GM18867 (cell line): ENCODE results near the gene TNFRSF8.
"Not testable (repeated sequence)": the region's sequence is repeated elsewhere in the genome, so short reads cannot be mapped to it uniquely, and the experiment has no call there.

ENCODE experiments used
- ATAC-seq: cut with Tn5 transposase; IDR thresholded peaks from one replicate; pipeline ENCODE4 v1.9.1; 2021; ENCODE audit warnings: mild to moderate bottlenecking, moderate library complexity; ENCODE audit not compliant: unreplicated experiment

Gene TNFRSF8

GRCh38 chr1:12038356-12039163 lies 24.5 kb upstream of the TNFRSF8 start:
- no peak for ATAC-seq

DNA sequence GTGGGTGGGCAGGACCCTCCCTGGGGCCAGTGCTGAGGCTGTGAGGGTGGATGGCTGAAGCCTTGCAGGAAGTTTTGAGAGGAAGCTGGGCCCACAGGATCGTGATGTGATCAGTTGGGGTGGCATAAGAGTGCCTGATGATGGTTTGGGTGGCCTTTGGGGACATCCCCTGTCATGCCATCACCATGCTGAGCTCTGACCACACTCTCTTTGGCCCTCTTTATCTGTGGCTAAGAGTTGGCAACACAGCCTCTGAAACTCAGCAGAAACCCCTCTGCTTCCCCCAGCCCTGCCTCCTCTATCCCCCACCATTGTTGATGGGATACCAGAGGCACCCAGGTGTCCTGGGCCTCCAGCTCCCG lies 24.0 kb upstream of the TNFRSF8 start:
- no peak for ATAC-seq

DNA sequence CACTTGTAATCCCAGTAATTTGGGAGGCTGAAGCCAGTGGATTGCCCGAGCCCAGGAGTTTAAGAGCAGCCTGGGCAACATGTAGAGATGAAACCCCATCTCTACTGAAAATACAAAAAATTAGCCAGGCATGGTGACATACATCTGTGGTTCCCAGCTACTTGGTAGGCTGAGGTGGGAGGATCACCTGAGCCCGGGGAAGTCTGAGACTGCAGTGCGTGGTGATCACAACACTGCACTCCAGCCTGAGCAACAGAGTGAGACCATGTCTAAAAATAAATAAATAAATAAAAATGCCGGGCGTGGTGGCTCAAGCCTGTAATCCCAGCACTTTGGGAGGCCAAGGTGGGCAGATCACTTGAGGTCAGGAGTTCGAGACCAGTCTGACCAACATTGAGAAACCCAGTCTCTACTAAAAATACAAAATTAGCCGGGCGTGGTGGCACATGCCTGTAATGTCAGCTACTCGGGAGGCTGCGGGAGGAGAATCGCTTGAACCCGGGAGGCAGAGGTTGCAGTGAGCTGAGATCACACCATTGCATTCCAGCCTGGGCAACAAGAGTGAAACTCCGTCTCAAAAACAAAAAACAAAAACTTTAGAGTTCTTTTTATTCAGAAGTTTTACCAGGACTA lies 23.2 kb upstream of the TNFRSF8 start:
- peak; percentile 42 for ATAC-seq

- peak; percentile 73 for ATAC-seq
Observed at GRCh38 chr1:12040457-12041051, 22.5 kb upstream of the TNFRSF8 start.

DNA sequence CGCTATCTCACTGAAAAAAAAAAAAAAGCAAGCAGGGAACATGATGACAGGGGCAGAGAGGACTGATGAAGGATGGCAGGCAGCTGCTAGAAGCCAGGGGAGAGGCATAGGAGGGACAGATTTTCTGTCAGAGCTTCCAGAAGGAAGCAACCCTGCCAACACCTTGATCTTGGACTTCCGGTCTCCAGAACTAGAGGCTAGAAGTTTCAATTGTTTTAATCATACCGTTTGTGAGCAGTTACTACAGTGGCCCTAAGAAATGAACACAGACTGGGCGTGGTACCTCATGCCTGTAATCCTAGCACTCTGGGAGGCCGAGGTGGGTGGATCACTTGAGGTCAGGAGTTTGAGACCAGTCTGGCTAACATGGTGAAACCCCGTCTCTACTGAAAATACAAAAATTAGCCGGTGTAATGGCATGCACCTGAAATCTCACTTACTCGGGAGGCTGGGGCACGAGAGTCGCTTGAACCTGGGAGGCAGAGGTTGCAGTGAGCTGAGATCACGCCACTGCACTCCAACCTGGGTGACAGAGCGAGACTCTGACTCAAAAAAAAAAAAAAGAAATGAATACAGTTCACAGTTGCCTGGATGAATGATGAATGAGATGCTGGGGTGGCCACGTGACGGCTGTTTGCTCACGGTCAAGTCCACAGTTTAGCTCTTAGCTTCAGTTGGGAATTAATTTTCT lies 18.8 kb upstream of the TNFRSF8 start:
- ATAC-seq: not testable (repeated sequence)

DNA sequence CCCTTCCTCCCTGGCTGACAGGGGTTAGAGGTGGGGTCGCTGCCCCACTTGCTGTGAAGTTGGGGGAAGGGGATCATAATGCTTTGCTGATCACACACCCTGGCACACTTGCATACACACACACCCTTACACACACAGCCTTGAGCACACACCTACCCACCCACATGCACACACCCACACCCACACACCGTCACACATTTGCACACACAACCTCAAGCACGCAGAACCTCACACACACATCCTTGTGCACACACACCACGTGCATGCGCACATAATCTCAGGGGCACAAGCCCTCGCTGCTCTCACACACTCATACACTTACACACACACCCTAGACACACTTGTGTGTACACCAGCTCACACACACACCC lies 16.4 kb upstream of the TNFRSF8 start:
- no peak for ATAC-seq

- peak; percentile 50 for ATAC-seq
Observed at GRCh38 chr1:12047120-12047876, 15.8 kb upstream of the TNFRSF8 start.

DNA sequence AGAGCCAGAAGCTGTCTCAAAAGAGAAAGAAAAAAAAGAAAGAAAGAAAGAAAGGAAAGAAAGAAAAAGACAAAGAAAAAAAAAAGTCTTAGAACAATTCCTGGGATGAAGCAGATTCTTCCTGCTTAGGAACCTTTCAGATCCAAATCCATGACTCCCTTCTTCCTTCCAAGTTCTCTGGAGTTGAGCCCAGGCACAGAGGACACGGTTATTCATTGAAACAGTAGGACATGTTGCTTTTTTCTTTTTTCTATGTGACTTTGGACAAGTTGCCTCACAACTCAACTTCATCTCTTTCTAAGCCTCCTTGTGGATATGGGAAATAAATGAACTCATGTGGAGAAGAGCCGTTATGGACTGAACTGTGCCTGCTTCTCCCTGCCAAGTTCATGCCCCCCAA lies 14.7 kb upstream of the TNFRSF8 start:
- ATAC-seq: no peak

GRCh38 chr1:12049616-12050015 lies 13.5 kb upstream of the TNFRSF8 start:
- no peak for ATAC-seq

- no peak for ATAC-seq
Observed at GRCh38 chr1:12051361-12051760, 11.7 kb upstream of the TNFRSF8 start.

DNA sequence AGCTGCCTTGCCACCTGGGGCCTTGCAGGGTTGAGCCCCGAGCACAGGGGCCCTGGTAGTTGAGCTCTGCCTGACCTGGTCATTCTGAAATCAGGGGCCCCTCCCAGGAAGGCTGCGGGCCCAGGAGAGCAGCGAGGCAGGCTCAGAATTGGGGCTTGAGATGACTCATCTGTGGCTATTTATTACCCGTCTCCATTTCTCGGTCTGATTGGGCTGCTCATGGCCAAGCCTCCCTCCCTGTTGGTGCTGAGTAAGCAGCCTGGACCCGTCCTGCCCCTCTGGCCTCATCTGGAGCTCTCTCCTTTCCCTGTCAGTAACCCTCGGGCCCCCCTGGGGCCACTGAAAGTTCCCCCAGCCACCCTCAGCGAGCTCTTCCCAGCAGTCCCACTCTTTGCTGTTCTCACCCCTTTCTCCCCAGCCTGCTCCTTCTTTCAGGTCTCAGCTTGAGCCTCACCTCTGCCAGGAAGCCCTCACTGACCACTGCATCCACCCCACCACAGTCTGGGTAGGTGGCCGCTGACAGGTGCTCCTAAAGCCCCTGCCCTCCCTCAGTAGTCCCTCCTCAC lies 11.0 kb upstream of the TNFRSF8 start:
- peak; percentile 66 for ATAC-seq

DNA sequence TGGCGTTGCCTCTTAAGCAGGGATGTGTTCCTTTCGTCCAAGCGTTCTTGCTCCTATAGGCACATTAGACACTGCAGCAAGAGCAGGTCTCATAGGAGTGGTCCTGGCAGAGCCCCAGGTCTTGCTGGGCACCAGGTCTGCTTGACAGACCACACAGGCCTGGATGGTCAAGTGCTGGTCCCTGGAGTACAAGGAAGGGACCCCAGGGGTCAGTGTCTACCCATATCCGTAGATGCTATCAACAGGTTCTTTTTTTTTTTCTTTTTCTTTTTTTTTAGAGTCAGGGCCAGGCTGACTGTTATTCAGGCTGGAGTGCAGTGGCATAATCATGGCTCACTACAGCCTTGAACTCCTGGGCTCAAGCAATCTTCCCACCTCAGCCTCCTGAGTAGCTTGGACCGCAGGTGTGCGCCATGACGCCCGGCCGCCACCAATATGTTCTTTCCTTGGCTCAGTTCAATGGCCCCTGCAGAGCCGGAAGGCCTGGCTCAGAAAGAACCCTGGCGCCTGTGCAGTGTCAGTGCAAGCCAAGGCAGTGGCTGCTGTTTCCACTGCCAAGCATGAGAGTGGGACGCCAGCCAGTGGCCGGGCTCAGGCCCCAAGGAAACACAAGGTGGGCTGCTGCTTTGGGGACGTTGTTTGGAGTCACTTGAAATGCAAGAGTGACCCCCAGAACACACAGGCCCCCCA lies 10.0 kb upstream of the TNFRSF8 start:
- no peak for ATAC-seq

DNA sequence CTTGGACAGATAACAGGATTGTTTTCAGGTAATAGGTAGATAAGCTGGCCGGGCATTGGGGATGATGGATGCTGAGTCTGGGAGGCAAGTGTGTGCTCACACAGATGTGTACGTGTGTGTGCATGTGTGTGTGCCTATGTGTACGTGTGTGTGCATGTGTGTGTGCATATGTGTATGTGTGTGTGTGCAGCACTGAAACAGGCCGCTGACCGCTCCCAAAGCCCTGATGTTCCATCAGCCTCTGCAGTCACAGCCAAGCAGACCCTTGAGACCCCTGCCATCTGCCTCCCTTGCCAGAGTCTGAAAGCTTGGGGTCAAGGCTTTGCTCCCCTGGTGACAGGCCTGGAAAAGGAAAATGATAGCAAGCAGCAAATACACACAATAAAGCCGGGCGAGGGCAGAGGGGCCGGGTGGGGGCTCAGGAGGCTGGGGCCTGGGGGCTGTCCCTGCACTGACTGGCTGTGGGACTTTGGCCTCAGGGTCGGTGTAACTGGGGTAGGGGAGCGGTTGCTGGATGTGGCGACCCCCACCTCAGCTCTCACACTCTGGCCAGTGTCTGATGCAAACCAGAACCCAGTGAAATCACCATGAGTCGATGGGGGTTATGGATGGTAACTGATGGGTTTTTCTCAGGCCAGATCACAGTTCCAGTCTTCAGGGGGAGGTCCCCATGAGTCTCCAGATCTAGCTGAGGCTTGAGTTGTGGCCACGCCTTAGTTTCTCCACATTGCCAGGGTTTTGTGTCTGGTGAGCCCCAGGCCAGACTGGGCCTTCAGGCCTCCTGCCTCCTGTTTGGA lies 9.2 kb upstream of the TNFRSF8 start:
- no peak for ATAC-seq

DNA sequence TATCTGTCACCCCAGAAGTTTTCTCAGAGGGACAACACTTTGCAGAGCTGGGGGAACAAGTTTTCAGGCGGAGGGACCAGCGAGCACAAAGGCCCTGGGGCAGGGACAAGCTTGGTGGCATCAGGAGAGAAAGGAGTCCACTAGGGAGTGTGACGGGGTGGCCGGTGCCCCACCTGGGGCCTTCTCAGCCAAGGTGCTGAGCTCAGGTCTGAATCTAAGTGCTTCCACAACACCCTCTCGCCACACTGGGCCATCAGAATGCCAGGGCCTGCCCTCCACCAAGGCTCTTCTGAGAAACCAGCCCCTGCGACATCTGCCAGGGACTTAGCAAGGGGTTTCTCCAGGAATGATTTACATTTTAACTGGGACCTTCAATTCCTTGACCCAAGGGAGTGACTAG lies 7.8 kb upstream of the TNFRSF8 start:
- no peak for ATAC-seq

GRCh38 chr1:12056331-12056841 lies 6.7 kb upstream of the TNFRSF8 start:
- ATAC-seq: no peak

GRCh38 chr1:12057382-12057781 lies 5.7 kb upstream of the TNFRSF8 start:
- ATAC-seq: no peak

- no peak for ATAC-seq
Observed at GRCh38 chr1:12057940-12058687, 5.0 kb upstream of the TNFRSF8 start.

DNA sequence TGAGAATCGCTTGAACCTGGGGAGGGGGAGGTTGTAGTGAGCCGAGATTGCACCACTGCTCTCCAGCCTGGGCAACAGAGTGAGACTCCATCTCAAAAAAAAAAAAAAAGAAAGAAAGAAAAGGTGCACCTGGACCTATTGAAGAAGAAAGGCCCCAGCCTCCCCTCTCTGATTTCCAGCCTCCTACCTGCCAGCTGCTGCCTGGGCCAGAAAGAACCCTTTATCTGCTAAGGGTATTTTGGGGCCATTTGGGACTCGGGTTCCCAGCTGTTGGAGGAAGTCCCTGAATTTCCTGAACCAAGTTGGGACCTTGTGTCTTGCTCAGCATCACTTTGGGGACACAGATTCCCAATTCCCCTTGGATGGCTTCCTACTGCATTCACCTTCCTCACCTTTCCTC lies 3.9 kb upstream of the TNFRSF8 start:
- no peak for ATAC-seq
